HEK293T (cell line): ENCODE data around the gene ING5.

Source experiments
- CTCF ChIA-PET: fragments of 350-600 bp; formaldehyde crosslinking; extraction: SDS; loops from one replicate; lab custom pipeline; 2021; ENCODE audit warnings: antibody characterized with exemption, inconsistent platforms; lab: Yijun Ruan, JAX
- POLR2A ChIA-PET: fragments of 350-600 bp; formaldehyde crosslinking; extraction: SDS; loops from one replicate; lab custom pipeline; 2020; ENCODE audit warnings: antibody characterized with exemption, inconsistent platforms; lab: Yijun Ruan, JAX
- DNase-seq: peaks from one replicate; pipeline ENCODE4 v3.0.0; 2012; ENCODE audit warnings: mixed read lengths; ENCODE audit errors: extremely low spot score
- ARNT ChIP-seq: fragments of 450-650 bp; IDR thresholded peaks from 2 replicates; pipeline ENCODE4 v1.6.1; 2017; ENCODE audit warnings: mild to moderate bottlenecking
- BHLHE40 ChIP-seq: fragments of 450-650 bp; IDR thresholded peaks from 2 replicates; pipeline ENCODE4 v1.6.1; 2016; ENCODE audit warnings: mild to moderate bottlenecking, moderate library complexity, borderline replicate concordance
- CTBP1 ChIP-seq: fragments of 450-650 bp; IDR thresholded peaks from 2 replicates; pipeline ENCODE4 v1.6.1; 2016; ENCODE audit warnings: borderline replicate concordance
- ELF4 ChIP-seq: fragments of 450-650 bp; IDR thresholded peaks from 2 replicates; pipeline ENCODE4 v1.6.1; 2017; ENCODE audit warnings: antibody characterized with exemption
- FOXA1 ChIP-seq: fragments of 450-650 bp; IDR thresholded peaks from 2 replicates; pipeline ENCODE4 v1.6.1; 2016; ENCODE audit warnings: mild to moderate bottlenecking
- FOXK2 ChIP-seq: fragments of 450-650 bp; IDR thresholded peaks from 2 replicates; pipeline ENCODE4 v1.6.1; 2016; ENCODE audit warnings: mild to moderate bottlenecking
- FOXM1 ChIP-seq: fragments of 450-650 bp; IDR thresholded peaks from 2 replicates; pipeline ENCODE4 v1.6.1; 2017; ENCODE audit warnings: mild to moderate bottlenecking, borderline replicate concordance
- HDGF ChIP-seq: fragments of 450-650 bp; IDR thresholded peaks from 2 replicates; pipeline ENCODE4 v1.6.1; 2017; ENCODE audit warnings: antibody characterized with exemption, borderline replicate concordance
- L3MBTL2 ChIP-seq: fragments of 450-650 bp; conservative IDR thresholded peaks from 2 replicates; pipeline ENCODE4 v1.6.1; 2016; ENCODE audit warnings: mild to moderate bottlenecking
- LEF1 ChIP-seq: fragments of 450-650 bp; IDR thresholded peaks from 2 replicates; pipeline ENCODE4 v1.6.1; 2017; ENCODE audit warnings: mild to moderate bottlenecking, borderline replicate concordance
- NFRKB ChIP-seq: fragments of 450-650 bp; IDR thresholded peaks from 2 replicates; pipeline ENCODE4 v1.6.1; 2016; ENCODE audit warnings: mild to moderate bottlenecking, moderate library complexity
- SP1 ChIP-seq: fragments of 450-650 bp; IDR thresholded peaks from 2 replicates; pipeline ENCODE4 v1.6.1; 2017
- SUZ12 ChIP-seq: fragments of 450-650 bp; IDR thresholded peaks from 2 replicates; pipeline ENCODE4 v1.6.1; 2016; ENCODE audit warnings: mild to moderate bottlenecking
- TARDBP ChIP-seq: fragments of 450-650 bp; IDR thresholded peaks from 2 replicates; pipeline ENCODE4 v1.6.1; 2016
- ZNF384 ChIP-seq: fragments of 450-650 bp; IDR thresholded peaks from 2 replicates; pipeline ENCODE4 v1.6.1; 2016
- TF ChIP-seq, protein P1 (sequence below): fragments of 450-650 bp; IDR thresholded peaks from 2 replicates; pipeline ENCODE4 v1.6.1; 2016

Gene ING5

DNA sequence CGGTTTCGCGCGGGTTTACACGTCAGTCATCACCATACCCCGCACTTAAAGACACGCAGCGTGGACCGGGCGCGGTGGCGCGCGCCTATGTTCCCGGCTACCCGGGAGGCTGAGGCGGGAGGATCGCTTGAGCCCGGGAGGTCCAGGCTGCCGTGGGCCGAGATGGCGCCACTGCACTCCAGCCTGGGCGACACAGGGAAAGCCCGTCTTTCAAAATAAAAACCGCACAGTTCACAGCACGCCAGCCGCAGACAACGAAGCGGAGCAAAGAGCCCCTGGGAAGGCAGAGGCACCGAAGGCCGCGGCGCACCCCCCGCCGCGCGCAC lies 15.6 kb upstream of the ING5 start:
- TF ChIP-seq FOXM1 = no peak
- no peak for TF ChIP-seq ARNT
- TF ChIP-seq ELF4 = no peak
- no peak for TF ChIP-seq L3MBTL2
- ChIA-PET CTCF (interaction anchor here (2.1 kb wide), 1 partner anchor 10 kb away, joined by 4 read pairs; no protein-coding TSS in a partner anchor), POLR2A (interaction anchor here (0.6 to 5.2 kb wide), 20 partner anchors 8 to 193 kb away, joined by 3 to 78 read pairs (median 4); partner anchors contain the start of genes ATG4B, D2HGDH, ING5 and THAP4)
- DNase-seq = no peak

DNA sequence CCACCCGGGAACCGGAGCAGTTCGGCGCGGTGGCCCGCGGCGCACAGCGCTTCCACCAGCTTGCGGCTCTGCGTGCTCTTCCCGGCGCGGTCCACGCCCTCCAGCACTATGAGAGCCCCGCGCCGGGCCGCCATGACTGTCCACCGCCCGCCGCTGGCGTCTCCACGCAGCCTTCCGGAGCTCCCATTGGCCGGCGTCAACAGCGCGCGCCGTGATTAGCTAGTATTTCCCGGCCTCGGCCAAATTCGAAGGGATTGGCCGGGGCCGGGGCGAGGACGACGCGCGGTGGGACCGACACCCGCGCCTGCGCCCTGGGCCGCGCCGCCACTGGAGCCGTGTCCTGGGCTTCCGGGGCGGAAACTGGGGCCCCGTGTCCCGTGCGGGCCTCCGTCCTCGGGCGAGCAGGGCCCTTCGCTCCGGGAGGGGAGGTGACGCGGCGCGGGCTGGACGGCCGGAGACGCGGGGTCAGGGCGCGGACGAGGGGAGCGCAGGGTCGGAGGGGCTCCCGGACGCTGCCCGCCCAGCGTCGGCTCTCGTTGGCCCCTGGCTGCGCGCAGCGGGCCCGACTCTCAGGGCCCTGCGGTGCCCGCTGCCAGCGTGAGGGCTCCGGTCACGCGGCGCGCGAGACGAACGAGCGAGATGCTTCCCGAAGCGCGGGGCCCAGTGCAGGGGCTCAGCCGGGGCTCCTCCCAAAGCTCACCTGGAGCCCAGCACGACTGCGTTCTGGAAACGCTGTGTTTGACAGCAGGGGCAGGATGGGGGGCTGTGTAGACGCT lies 15.0 kb upstream of the ING5 start, which contains the start of gene DTYMK:
Gene DTYMK, minus strand, starts transcription at position 166 of the 776 bp plus-strand sequence. Its CDS starts 32 bp downstream, at position 134.
- TF ChIP-seq HDGF (no peak), L3MBTL2 (peak; percentile 53), FOXM1 (peak; percentile 69; the same call in 1 of the 2 replicates)
- ChIA-PET POLR2A (interaction anchor here (0.6 to 5.2 kb wide), 20 partner anchors 8 to 192 kb away, joined by 3 to 78 read pairs (median 4); partner anchors contain the start of genes ATG4B, D2HGDH, ING5 and THAP4), CTCF (interaction anchor here (0.8 to 2.1 kb wide), 2 partner anchors 11 to 27 kb away, joined by 3 to 4 read pairs; no protein-coding TSS in a partner anchor)

DNA sequence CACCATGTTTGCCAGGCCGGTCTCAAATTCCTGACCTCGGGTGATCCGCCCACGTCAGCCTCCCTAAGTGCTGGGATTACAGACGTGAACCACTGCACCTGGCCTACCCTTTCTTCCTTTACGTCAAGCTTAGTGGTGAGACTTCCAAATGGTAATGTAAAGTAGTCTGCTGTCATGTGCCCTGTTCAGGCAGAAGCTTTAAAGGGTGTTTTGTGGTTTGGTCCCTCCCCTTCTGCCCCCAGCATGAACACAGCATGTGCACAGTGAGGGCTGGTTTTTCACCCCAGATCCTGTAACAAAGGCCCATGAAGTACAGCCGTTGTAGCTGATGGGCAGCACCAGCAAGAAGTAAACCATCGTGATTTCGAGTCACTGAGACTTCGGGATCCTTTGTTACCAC lies 12.5 kb upstream of the ING5 start:
- ChIA-PET CTCF (no interaction called here), POLR2A (interaction anchor here (5.2 kb wide), 1 partner anchor 10 kb away, joined by 78 read pairs; the partner anchor contains the start of gene ING5)
- no peak for TF ChIP-seq CTBP1
- TF ChIP-seq BHLHE40 = no peak
- TF ChIP-seq SP1 = no peak
- no peak for TF ChIP-seq LEF1
- TF ChIP-seq FOXK2 = no peak
- DNase-seq = no peak

More for the DNA sequence above, 15.0 kb upstream of the ING5 start, which contains the start of gene DTYMK:
- peak; percentile 93 for DNase-seq

DNA sequence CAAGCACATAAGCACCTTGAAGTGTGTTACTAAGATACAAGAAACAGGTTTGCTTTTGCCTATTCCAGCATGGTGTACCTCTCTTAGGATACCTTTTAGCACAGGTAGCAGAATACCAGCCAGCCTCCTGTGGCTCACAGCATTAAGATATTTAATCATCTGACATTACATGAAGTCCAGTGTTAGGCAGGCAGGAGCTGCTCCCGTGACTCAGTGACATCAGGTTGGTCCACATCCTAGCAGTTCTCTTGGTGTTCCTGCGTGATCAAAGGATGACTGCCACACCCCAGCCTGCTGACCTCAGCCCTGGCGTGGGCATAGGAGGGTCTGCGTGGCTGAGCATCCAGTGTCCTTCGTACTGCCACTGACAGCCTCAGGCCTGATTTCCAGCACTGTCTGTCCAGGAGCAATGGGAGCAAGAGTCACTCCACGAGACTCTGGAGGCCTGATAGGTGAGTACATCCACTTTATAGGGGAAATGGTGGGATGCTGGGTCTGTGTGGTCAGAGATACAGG lies 11.6 kb upstream of the ING5 start:
- TF ChIP-seq SP1 (no peak), SUZ12 (no peak), BHLHE40 (no peak), FOXM1 (no peak), LEF1 (no peak), HDGF (no peak)
- TF ChIP-seq, protein P1, sequence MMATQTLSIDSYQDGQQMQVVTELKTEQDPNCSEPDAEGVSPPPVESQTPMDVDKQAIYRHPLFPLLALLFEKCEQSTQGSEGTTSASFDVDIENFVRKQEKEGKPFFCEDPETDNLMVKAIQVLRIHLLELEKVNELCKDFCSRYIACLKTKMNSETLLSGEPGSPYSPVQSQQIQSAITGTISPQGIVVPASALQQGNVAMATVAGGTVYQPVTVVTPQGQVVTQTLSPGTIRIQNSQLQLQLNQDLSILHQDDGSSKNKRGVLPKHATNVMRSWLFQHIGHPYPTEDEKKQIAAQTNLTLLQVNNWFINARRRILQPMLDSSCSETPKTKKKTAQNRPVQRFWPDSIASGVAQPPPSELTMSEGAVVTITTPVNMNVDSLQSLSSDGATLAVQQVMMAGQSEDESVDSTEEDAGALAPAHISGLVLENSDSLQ = no peak
- ChIA-PET POLR2A (interaction anchor here (5.2 kb wide), 1 partner anchor 9 kb away, joined by 78 read pairs; the partner anchor contains the start of gene ING5), CTCF (no interaction called here)
- DNase-seq = no peak

DNA sequence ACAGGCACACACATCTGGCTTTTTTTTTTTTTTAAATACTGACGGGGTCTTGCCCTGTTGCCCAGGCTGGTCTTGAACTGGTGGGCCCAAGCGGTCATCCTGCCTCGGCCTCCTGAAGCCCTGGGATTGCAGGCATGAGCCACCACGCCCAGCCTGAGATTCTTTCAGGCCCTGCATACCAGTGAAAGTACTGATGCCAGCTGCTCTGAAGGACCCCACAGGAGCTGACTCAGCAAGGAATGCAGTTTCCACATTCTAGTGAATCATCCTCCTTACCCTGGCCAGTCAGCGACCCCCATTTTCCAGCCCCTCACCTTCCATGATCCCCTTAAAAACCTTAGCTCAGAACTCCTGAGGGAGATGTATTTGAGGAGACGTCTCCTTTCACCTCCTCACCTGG lies 9.4 kb upstream of the ING5 start:
- CTCF ChIA-PET = no interaction called here
- POLR2A ChIA-PET = interaction anchor here (2.2 kb wide), 1 partner anchor 9 kb away, joined by 11 read pairs; the partner anchor contains the start of gene ING5
- DNase-seq = no peak
- no peak for TF ChIP-seq NFRKB
- no peak for TF ChIP-seq ARNT
- TF ChIP-seq HDGF = no peak
- no peak for TF ChIP-seq SUZ12
- no peak for TF ChIP-seq FOXA1
- TF ChIP-seq, protein P1 = no peak
- no peak for TF ChIP-seq ELF4
- TF ChIP-seq LEF1 = no peak
- TF ChIP-seq TARDBP = no peak
- no peak for TF ChIP-seq L3MBTL2
- TF ChIP-seq FOXM1 = no peak
- no peak for TF ChIP-seq FOXK2
- TF ChIP-seq BHLHE40 = no peak
- no peak for TF ChIP-seq CTBP1
- TF ChIP-seq SP1 = no peak
- TF ChIP-seq ZNF384 = no peak

DNA sequence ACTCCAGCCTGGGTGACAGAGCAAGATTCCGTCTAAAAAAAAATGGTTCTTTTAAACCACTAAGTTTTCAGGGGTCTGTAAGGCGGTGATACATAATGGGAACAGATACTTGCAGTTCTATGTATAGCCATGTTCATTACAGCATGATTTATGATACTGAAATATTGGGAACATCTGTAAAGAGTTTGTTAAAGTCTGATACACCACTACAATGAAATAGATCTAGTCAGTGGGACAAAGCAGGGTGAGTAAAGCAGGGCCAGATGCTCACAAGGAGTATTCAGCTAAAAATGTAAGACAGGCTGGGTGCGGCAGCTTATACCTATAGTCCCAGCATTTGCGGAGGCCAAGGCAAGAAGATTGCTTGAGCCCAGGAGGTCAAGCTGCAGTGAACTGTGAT lies 6.2 kb upstream of the ING5 start:
- CTCF ChIA-PET = no interaction called here

More for the DNA sequence above, 6.2 kb upstream of the ING5 start:
- DNase-seq = no peak
- POLR2A ChIA-PET = no interaction called here
- TF ChIP-seq LEF1 = no peak
- no peak for TF ChIP-seq ARNT
- TF ChIP-seq L3MBTL2 = no peak
- TF ChIP-seq HDGF = no peak
- no peak for TF ChIP-seq SUZ12
- no peak for TF ChIP-seq ZNF384
- TF ChIP-seq FOXA1 = no peak
- TF ChIP-seq BHLHE40 = no peak
- TF ChIP-seq CTBP1 = no peak
- TF ChIP-seq, protein P1 = no peak
- no peak for TF ChIP-seq ELF4
- TF ChIP-seq NFRKB = no peak
- TF ChIP-seq FOXM1 = no peak
- no peak for TF ChIP-seq SP1
- TF ChIP-seq TARDBP = no peak
- TF ChIP-seq FOXK2 = no peak
